ENCODE data around the gene KCNC3. TPM values are rescaled to one million over a fixed set of nuclear protein-coding genes. Genes with fewer than 3 reads are reported as not detected.

The KCNC3 gene
- total RNA-seq: 1 to 10 TPM; 1.5 to 3.1 (median 1.7) TPM

GRCh38 chr19:50329146-50329925, at the start of gene KCNC3:
TSS of gene KCNC3 (minus strand) at chr19:50329377. CDS start at chr19:50329082, 295 bp downstream.
- Histone ChIP-seq H3K27me3 (peaks cover 76% of the 10 kb centered on the region), H3K9me3 (no peaks in the 10 kb centered on the region), H3K36me3 (no peaks in the 10 kb centered on the region), H3K27ac (no peak within 1 kb of the TSS), H3K4me1 (peaks cover 81% of the 10 kb centered on the region), H3K4me3 (peak within 1 kb of the TSS; percentile 43)
- WGBS: 2% methylated on average over 43 of the region's 43 CpGs
- no peak for TF ChIP-seq POLR2AphosphoS5 (IDR thresholded peaks at IDR 0.05)
- TF ChIP-seq POLR2A (IDR thresholded peaks at IDR 0.05): no peak
- no peak for TF ChIP-seq EP300 (IDR thresholded peaks at IDR 0.05)
- no peak for TF ChIP-seq CTCF (IDR thresholded peaks at IDR 0.05)
- peak; percentile 99 for DNase-seq (ENCODE audit: low spot score in 2 of 2)

- H3K36me3 ChIP-seq: peaks cover 56% of the 10 kb centered on the region
- no peak overlapping the region for H3K4me3 ChIP-seq
- 94% methylated on average over 9 of the region's 10 CpGs for WGBS
Measured at GRCh38 chr19:50378863-50379236, 49.7 kb upstream of the KCNC3 start.

DNA sequence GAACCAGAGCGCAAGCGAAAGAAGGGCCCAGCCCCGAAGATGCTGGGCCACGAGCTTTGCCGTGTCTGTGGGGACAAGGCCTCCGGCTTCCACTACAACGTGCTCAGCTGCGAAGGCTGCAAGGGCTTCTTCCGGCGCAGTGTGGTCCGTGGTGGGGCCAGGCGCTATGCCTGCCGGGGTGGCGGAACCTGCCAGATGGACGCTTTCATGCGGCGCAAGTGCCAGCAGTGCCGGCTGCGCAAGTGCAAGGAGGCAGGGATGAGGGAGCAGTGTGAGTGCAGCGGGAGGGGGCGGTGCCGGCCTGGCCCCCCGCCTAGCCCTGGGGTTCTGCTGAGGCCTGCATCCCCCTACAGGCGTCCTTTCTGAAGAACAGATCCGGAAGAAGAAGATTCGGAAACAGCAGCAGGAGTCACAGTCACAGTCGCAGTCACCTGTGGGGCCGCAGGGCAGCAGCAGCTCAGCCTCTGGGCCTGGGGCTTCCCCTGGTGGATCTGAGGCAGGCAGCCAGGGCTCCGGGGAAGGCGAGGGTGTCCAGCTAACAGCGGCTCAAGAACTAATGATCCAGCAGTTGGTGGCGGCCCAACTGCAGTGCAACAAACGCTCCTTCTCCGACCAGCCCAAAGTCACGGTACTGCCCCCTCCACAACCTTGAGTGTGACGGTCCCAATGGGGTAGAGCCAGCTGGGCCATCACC, 49.1 kb upstream of the KCNC3 start:
- Histone ChIP-seq H3K27ac (no peak overlapping the region), H3K9me3 (no peaks in the 10 kb centered on the region), H3K4me3 (no peak overlapping the region), H3K36me3 (peaks cover 56% of the 10 kb centered on the region), H3K27me3 (no peaks in the 10 kb centered on the region), H3K4me1 (peaks cover 17% of the 10 kb centered on the region)
- 94% methylated on average over 33 of the region's 36 CpGs for WGBS
- no peak for DNase-seq (ENCODE audit: low spot score in 2 of 2)
- no peak for TF ChIP-seq CTCF (IDR thresholded peaks at IDR 0.05)
- TF ChIP-seq POLR2A (IDR thresholded peaks at IDR 0.05): no peak
- no peak for TF ChIP-seq EP300 (IDR thresholded peaks at IDR 0.05)
- TF ChIP-seq POLR2AphosphoS5 (IDR thresholded peaks at IDR 0.05): no peak

More at GRCh38 chr19:50378863-50379236, 49.7 kb upstream of the KCNC3 start:
- peaks cover 22% of the 10 kb centered on the region for H3K4me1 ChIP-seq
- no peaks in the 10 kb centered on the region for H3K27me3 ChIP-seq
- H3K27ac ChIP-seq: no peak overlapping the region
- no peaks in the 10 kb centered on the region for H3K9me3 ChIP-seq
- TF ChIP-seq CTCF (IDR thresholded peaks at IDR 0.05) (no peak), POLR2AphosphoS5 (IDR thresholded peaks at IDR 0.05) (no peak), EP300 (IDR thresholded peaks at IDR 0.05) (no peak), POLR2A (IDR thresholded peaks at IDR 0.05) (no peak)
- DNase-seq (ENCODE audit: low spot score in 2 of 2): no peak

- peaks cover 15% of the 10 kb centered on the region for H3K4me1 ChIP-seq
- H3K4me3 ChIP-seq: no peak overlapping the region
- no peaks in the 10 kb centered on the region for H3K27me3 ChIP-seq
- no peak overlapping the region for H3K27ac ChIP-seq
- H3K9me3 ChIP-seq: no peaks in the 10 kb centered on the region
- WGBS: 76% methylated on average over 9 of the region's 9 CpGs
- H3K36me3 ChIP-seq: peaks cover 53% of the 10 kb centered on the region
- TF ChIP-seq POLR2AphosphoS5 (IDR thresholded peaks at IDR 0.05) (no peak), POLR2A (IDR thresholded peaks at IDR 0.05) (no peak), CTCF (IDR thresholded peaks at IDR 0.05) (no peak), EP300 (IDR thresholded peaks at IDR 0.05) (no peak)
- DNase-seq (ENCODE audit: low spot score in 2 of 2): no peak
Measured at GRCh38 chr19:50377517-50377916, 48.3 kb upstream of the KCNC3 start.

DNA sequence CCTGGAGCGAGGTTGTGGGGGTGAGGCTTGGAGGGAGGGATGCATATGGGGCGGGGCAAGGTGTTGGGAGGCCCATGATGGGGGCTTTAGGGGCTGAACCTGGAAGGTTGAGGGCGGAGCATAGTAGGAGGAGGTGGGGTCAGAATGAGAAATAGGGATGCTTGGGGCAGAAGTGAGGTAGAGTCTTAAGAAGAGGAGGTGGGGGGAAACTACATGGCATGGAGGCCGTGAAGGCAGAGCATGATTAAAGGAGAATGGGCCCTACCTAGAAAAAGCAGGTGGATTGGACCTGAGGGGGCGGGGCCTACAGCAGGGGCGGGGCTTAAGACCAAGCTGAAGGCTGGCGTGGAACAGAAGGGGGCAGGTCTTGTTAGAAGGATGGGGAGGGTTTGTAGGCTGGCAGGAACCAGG, 47.9 kb upstream of the KCNC3 start:
- TF ChIP-seq POLR2A (IDR thresholded peaks at IDR 0.05) (no peak), POLR2AphosphoS5 (IDR thresholded peaks at IDR 0.05) (no peak), CTCF (IDR thresholded peaks at IDR 0.05) (no peak), EP300 (IDR thresholded peaks at IDR 0.05) (no peak)
- peak in 1 of 2 donors; percentile 84 for DNase-seq (ENCODE audit: low spot score in 2 of 2)
- Histone ChIP-seq H3K9me3 (no peaks in the 10 kb centered on the region), H3K36me3 (peaks cover 48% of the 10 kb centered on the region), H3K27me3 (no peaks in the 10 kb centered on the region), H3K27ac (peak overlapping the region; percentile 100), H3K4me3 (peak overlapping the region; percentile 97), H3K4me1 (peaks cover 15% of the 10 kb centered on the region)
- WGBS: 39% methylated on average over 7 of the region's 7 CpGs

All from suprapubic skin (tissue), 4 donors.